Muscle of leg (tissue), 16 donors: ENCODE measurements around the gene PWWP2B. TPM values are rescaled to one million over a fixed set of nuclear protein-coding genes. Genes with fewer than 3 reads are reported as not detected.
A peak's percentile ranks its signal among the peaks of the same experiment; 100 is the strongest.
"Not testable (repeated sequence)": the region's sequence is repeated elsewhere in the genome, so short reads cannot be mapped to it uniquely, and the experiment has no call there.

Experiments
- DNase-seq: peaks from one replicate; pipeline ENCODE4 v3.0.0; 2013
- H3K27ac ChIP-seq: one replicate; pipeline ENCODE4 v1.5.1; 2013; ENCODE audit warnings: mild to moderate bottlenecking, low read length, control low read depth
- H3K27me3 ChIP-seq: one replicate; pipeline ENCODE4 v1.6.1; 2013; ENCODE audit warnings: low read length; ENCODE audit not compliant: control insufficient read depth, insufficient read depth
- H3K36me3 ChIP-seq: one replicate; pipeline ENCODE4 v1.6.1; 2013; ENCODE audit warnings: low read length; ENCODE audit not compliant: control insufficient read depth, insufficient read depth
- H3K4me1 ChIP-seq: one replicate; pipeline ENCODE4 v1.6.1; 2013; ENCODE audit warnings: low read length; ENCODE audit not compliant: control insufficient read depth, insufficient read depth
- H3K4me3 ChIP-seq: one replicate; pipeline ENCODE4 v1.5.1; 2013; ENCODE audit warnings: low read length, control low read depth
- H3K9me3 ChIP-seq: replicated peaks from 2 replicates; pipeline ENCODE4 v1.6.1; 2013; ENCODE audit warnings: low read depth, low read length; ENCODE audit not compliant: control insufficient read depth
- WGBS: methylation state at CpG from one replicate; pipeline ENCODE4 v1.1.5; 2013; ENCODE audit warnings: missing lambda C conversion rate; ENCODE audit not compliant: insufficient coverage; 5-methylcytosine and 5-hydroxymethylcytosine counted together
- long read RNA-seq, 11 donors: transcript quantifications; one replicate each; lab custom pipeline, GENCODE V29; 2026
- polyA plus RNA-seq, 8 donors: library from polyadenylated mRNA; unstranded; fragments of 120-200 nt; gene quantifications; one replicate each; pipeline versions ENCODE4 v1.2.1 to v1.2.3, GENCODE V29; 2013; ENCODE audit warnings: inconsistent platforms in 1 of 8, low replicate concordance in 1 of 8; ENCODE audit not compliant: insufficient read length in 8 of 8, insufficient read depth in 1 of 8
- total RNA-seq: library from RNA; stranded (reverse); fragments of 120-200 nt; gene quantifications from one replicate; pipeline ENCODE4 v1.2.4, GENCODE V29; 2013

The PWWP2B gene
- 15.1 TPM for total RNA-seq
- 10 to 100 TPM in 4 of 8 donors, 1 to 10 TPM in 4; 5.8 to 14.1 (median 9.8) TPM for polyA plus RNA-seq
- long read RNA-seq, donor 1, partial matches to known transcripts, result 0 of 4 reads
- long read RNA-seq, donor 1, other reads (novel, unspliced or antisense), result 0 of 4 reads
- long read RNA-seq, donor 2, result 0 reads
- long read RNA-seq, donor 3, transcript PWWP2B-201 (3 exons, 2,651 nt), result major isoform, 9 of 10 reads
- long read RNA-seq, donor 3, partial matches to known transcripts, result 0 of 10 reads
- long read RNA-seq, donor 3, other reads (novel, unspliced or antisense), result 0 of 10 reads
- long read RNA-seq, donor 4, result 0 reads
- long read RNA-seq, donor 5, partial matches to known transcripts, result 0 of 3 reads
- long read RNA-seq, donor 5, other reads (novel, unspliced or antisense), result 0 of 3 reads
- long read RNA-seq, donor 6, transcript PWWP2B-201 (3 exons, 2,651 nt), result major isoform, 5 of 5 reads
- long read RNA-seq, donor 6, partial matches to known transcripts, result 0 of 5 reads
- long read RNA-seq, donor 6, other reads (novel, unspliced or antisense), result 0 of 5 reads
- long read RNA-seq, donor 7, partial matches to known transcripts, result 0 of 2 reads
- long read RNA-seq, donor 7, other reads (novel, unspliced or antisense), result 0 of 2 reads
- long read RNA-seq, donor 8, partial matches to known transcripts, result 8 of 8 reads
- long read RNA-seq, donor 8, other reads (novel, unspliced or antisense), result 0 of 8 reads
- long read RNA-seq, donor 9, result 0 reads
- long read RNA-seq, donor 10, partial matches to known transcripts, result 0 of 1 reads
- long read RNA-seq, donor 10, other reads (novel, unspliced or antisense), result 0 of 1 reads
- long read RNA-seq, donor 11, transcript PWWP2B-201 (3 exons, 2,651 nt), result major isoform, 9 of 9 reads
- long read RNA-seq, donor 11, partial matches to known transcripts, result 0 of 9 reads
- long read RNA-seq, donor 11, other reads (novel, unspliced or antisense), result 0 of 9 reads

DNA sequence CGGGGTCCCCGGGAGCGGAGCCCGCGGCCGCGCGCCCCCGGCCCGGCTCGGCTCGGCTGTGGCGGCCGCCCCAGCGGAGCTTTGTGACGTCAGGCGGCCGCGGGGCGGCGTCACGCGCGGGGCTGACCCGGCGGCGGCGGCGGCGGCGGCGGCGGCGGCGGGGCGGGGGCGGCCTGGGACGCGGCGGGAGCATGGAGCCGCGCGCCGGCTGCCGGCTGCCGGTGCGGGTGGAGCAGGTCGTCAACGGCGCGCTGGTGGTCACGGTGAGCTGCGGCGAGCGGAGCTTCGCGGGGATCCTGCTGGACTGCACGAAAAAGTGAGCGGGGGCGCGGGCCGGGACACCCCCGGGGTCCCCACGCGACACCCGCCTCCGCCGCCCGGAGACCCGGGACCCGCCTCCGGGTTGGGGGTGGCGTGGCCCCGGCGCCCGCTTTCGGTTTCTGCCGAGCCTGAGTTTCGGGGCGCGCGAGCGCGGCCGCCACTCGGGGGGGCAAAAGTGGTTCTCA is at the start of gene PWWP2B:
TSS of gene PWWP2B (plus strand) at position 165 of the 506 bp plus-strand sequence. CDS start at position 192, 27 bp downstream.
- peak within 1 kb of the TSS; percentile 65 for H3K27ac ChIP-seq
- H3K9me3 ChIP-seq, result no peaks in the 10 kb centered on the region
- peaks cover 59% of the 10 kb centered on the region for H3K4me1 ChIP-seq
- under 1% methylated on average over 80 of the region's 86 CpGs for WGBS
- H3K27me3 ChIP-seq, result no peaks in the 10 kb centered on the region
- peak within 1 kb of the TSS; percentile 62 for H3K4me3 ChIP-seq
- peak; percentile 64 for DNase-seq
- no peaks in the 10 kb centered on the region for H3K36me3 ChIP-seq

DNA sequence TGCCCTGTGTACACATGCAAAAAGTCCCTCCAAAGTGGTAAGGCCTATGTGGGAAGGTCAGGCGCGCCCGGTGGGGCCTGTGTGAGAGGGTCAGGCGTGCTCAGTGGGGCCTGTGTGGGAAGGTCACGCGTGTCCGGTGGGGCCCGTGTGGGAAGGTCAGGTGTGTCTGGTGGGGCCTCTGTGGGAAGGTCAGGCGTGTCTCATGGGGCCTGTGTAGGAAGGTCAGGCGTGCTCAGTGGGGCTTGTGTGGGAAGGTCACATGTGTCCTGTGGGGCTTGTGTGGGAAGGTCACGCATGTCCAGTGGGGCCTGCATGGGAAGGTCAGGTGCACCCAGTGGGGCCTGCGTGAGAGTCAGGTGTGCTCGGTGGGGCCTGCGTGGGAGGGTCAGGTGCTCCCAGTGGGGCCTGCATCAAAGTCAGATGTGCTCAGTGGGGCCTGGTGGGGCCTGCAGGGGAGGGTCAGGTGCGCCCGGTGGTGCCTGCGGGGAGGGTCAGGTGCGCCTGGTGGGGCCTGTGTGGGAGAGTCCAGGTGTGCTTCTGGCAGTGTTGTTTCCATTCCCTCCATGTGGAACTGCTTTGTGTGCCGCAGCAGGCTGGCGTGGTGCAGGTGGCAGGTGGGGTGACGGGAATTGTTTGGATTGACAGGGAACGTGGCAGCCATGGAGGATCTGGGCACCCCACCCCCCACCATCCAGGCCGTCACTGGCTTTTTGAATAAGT is 49.6 kb upstream of the PWWP2B start:
- H3K9me3 ChIP-seq, result no peaks in the 10 kb centered on the region
- no peaks in the 10 kb centered on the region for H3K27me3 ChIP-seq
- H3K4me1 ChIP-seq, result no peaks in the 10 kb centered on the region
- peaks cover 30% of the 10 kb centered on the region for H3K36me3 ChIP-seq
- no peak overlapping the region for H3K27ac ChIP-seq
- DNase-seq, result no peak
- WGBS, result 92% methylated on average over 18 of the region's 23 CpGs
- H3K4me3 ChIP-seq, result no peak overlapping the region

DNA sequence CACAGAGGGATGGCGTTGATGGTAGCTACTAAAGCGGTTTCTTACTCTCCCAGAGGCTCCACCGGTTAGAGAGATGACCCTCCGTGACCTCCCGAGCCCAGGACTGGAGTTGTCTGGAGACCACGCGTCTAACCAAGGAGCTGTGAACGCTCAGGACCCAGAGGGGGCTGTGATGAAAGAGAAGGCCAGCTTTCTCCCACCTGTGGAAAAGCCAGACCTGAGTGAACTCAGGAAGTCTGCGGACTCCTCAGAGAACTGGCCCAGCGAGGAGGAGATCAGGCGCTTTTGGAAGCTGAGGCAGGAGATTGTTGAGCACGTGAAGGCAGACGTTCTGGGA is 49.1 kb upstream of the PWWP2B start:
- Histone ChIP-seq H3K27ac (no peak overlapping the region), H3K4me1 (no peaks in the 10 kb centered on the region), H3K9me3 (no peaks in the 10 kb centered on the region), H3K27me3 (no peaks in the 10 kb centered on the region), H3K36me3 (peaks cover 31% of the 10 kb centered on the region), H3K4me3 (no peak overlapping the region)
- WGBS, result 68% methylated on average over 9 of the region's 13 CpGs
- no peak for DNase-seq

DNA sequence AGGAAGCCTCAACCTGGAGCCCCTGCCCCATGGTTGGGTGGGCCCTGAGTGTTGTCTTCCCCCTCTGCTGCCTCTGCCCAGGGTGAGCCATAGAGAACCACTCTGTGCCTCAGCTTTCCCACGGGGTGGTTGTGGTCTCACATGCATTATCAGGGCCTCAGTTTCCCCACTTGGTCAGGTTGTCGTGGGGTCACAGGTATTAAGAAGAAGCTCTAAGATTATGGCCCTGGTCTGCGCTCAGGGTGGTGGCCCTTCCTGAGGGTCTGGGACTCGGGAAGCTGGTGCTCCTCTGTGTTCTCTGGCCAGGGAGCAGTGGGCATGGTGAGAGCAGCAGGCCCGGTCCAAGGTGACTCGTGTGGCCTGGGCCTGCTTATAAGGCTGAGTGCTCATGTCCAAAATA is 47.2 kb upstream of the PWWP2B start:
- Histone ChIP-seq H3K36me3 (peaks cover 38% of the 10 kb centered on the region), H3K9me3 (no peaks in the 10 kb centered on the region), H3K27me3 (no peaks in the 10 kb centered on the region), H3K27ac (no peak overlapping the region), H3K4me1 (no peaks in the 10 kb centered on the region), H3K4me3 (no peak overlapping the region)
- no peak for DNase-seq
- WGBS, result 91% methylated on average over 4 of the region's 6 CpGs

DNA sequence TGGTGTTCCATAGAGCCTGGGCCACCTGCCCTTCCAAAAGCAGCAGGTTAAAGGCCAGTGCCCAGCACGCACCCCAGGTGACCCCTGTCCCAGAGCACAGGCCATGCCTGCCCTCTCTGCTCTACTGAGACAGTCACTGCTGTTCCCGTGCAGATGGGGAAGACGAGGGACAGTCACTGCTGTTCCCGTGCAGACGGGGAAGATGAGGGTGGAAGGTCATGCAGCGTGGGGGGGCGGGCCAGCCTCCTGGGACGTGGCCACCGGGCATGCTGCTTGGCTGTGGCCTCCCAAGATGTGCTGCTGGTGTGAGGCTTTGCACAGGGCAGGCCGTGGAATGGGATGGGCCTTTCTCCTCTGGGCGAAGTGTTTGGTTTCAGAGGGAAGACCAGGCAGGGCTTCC is 46.6 kb upstream of the PWWP2B start:
- no peak for DNase-seq
- Histone ChIP-seq H3K36me3 (peaks cover 35% of the 10 kb centered on the region), H3K4me1 (no peaks in the 10 kb centered on the region), H3K27me3 (no peaks in the 10 kb centered on the region), H3K9me3 (no peaks in the 10 kb centered on the region), H3K4me3 (no peak overlapping the region), H3K27ac (no peak overlapping the region)
- WGBS, result 67% methylated on average over 10 of the region's 11 CpGs

DNA sequence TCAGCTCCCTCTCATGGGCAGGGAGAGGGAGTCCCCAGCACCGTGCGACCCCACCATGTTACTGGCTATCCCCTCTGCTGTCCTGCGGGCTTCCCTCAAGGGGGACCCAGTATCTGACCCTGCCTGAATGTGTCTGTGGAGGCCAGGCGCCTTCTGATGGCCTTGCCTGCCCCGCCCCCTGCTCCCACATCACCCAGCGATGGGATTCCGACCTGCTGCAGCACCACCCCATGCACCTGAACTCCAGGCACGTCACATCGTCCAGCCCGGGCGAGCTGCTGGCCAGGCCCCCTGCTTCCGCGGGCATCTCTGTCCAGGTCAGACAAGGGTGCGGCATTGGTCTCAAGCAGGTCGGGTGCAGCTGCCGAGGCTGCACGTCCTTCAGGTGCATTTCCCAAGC is 46.1 kb upstream of the PWWP2B start:
- H3K9me3 ChIP-seq, result no peaks in the 10 kb centered on the region
- WGBS, result 91% methylated on average over 15 of the region's 17 CpGs
- DNase-seq, result no peak
- H3K27ac ChIP-seq, result no peak overlapping the region
- H3K36me3 ChIP-seq, result peaks cover 30% of the 10 kb centered on the region
- no peaks in the 10 kb centered on the region for H3K27me3 ChIP-seq
- no peak overlapping the region for H3K4me3 ChIP-seq
- H3K4me1 ChIP-seq, result no peaks in the 10 kb centered on the region

DNA sequence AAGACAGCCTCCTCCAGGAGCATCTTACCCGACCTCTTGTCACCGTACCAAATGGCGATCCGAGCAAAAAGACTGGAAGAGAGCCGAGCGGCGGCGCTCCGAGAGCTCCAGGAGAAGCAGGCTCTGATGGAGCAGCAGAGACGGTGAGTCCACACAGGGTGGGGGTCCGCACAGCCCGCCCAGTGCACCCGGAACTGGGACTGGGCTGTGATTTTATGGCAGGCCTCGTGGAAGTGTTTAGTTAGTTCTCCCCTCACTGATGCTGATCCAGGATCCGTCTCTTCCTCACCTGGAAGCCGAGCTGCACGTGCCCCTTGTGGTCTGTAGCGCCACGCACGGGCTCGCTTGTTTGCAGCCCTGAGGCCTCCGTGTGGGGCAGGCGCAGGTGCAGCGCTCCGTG is 45.4 kb upstream of the PWWP2B start:
- H3K27me3 ChIP-seq, result no peaks in the 10 kb centered on the region
- H3K9me3 ChIP-seq, result no peaks in the 10 kb centered on the region
- DNase-seq, result no peak
- no peak overlapping the region for H3K4me3 ChIP-seq
- 84% methylated on average over 21 of the region's 25 CpGs for WGBS
- H3K4me1 ChIP-seq, result no peaks in the 10 kb centered on the region
- H3K36me3 ChIP-seq, result peaks cover 29% of the 10 kb centered on the region
- no peak overlapping the region for H3K27ac ChIP-seq

DNA sequence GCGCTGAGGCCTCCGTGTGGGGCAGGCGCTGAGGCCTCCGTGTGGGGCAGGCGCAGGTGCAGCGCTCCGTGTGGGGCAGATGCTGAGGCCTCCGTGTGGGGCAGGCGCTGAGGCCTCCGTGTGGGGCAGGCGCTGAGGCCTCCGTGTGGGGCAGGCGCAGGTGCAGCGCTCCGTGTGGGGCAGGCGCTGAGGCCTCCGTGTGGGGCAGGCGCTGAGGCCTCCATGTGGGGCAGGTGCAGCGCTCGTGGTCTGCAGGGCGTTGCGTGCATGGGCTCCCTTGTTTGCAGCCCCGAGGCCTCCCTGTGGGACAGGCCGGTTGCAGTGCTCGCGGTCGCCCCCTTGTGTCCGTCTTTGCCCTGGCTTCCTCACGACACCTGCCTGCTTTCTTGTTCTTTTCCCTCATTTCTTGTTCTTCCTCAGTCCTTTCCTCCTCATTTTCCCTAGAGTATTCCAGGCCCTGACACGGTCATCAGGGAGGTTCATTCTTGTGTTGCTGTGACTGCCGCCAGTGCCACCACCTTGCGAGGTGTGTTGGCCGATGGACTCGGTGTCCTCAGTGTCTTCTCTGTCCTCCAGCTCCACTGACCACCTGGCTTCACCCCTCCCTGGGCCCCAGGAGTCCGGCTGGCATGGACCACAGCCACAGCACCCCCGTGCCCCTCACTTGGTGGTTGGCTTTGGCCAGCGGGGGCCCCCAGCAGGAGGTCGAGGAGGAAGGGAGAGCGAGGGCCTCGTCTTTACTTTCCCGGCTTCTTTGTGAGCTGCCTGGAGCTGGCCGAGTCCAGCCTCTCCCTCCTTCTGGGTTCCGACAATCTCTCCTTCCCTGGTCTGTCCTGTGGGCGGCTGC is 44.3 kb upstream of the PWWP2B start:
- not testable (repeated sequence) for H3K27ac ChIP-seq, H3K4me3 ChIP-seq, H3K4me1 ChIP-seq, H3K9me3 ChIP-seq, H3K27me3 ChIP-seq
- WGBS, result 40% methylated on average over 28 of the region's 44 CpGs
- peaks cover 33% of the 10 kb centered on the region for H3K36me3 ChIP-seq
- DNase-seq, result peak; percentile 55
